ENCODE measurements around the gene CSPG4. TPM values are rescaled to one million over a fixed set of nuclear protein-coding genes. Genes with fewer than 3 reads are reported as not detected.
A peak's percentile ranks its signal among the peaks of the same experiment; 100 is the strongest.

The CSPG4 gene
- total and polyA plus RNA-seq, 9 of the 15 experiments (the other 6 are each of a cell fraction or from before 2014, with no cell fraction given): under 0.01 to 0.07 (median 0.04) TPM; not detected in 5

DNA sequence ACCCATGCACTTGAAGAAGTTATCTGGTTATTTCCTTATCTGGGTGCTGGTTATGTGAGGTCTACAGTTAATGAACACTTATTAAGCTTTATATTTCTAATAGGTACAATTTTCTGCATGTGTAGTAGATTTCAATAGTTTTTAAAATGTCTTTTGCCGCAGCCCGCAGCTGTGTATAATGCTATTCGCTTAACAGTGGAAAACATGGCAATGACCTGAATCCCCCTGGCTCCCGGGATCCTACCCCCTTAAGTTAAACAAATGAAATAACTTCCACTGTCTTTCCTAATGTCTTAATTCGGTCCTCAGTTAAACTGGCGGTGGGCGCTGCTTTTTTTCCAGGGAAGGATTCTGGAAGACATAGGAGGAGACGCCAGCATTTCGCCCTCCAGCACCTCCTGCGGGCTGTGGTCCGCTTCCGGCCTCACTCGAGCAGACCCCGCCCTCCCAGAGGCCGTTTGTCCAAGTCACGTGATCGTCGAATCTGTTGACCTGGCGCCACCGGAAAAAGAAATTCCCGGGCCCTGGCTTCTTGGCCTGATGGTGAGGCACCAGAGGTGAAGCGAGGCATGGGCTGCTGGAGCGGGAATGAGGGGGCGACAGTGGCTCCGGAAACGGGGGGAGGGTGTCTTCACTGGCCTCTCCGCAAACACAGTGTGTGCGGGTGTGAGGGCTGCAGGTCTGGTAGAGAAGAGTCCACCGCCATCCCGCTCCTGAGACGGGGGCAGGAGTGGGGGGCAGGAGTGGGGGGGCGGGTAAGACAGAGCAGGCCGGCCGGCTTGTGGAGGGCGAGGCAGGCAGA lies 45.6 kb upstream of the CSPG4 start (continued):
- TF ChIP-seq IRF9 (tag; IDR thresholded peaks at IDR 0.05) (no peak), TEAD4 (IDR thresholded peaks at IDR 0.05; ENCODE audit: low read length) (peak; percentile 25; the same call in 1 of the 2 replicates), TEAD4 (CRISPR knock-in tag; IDR thresholded peaks at IDR 0.05; ENCODE audit: borderline replicate concordance) (no peak), GATAD2A (IDR thresholded peaks at IDR 0.05) (no peak), RBM25 (IDR thresholded peaks at IDR 0.05; ENCODE audit: low read depth, low read length, severe bottlenecking) (no peak), MEF2A (IDR thresholded peaks at IDR 0.05; ENCODE audit: control insufficient read depth, low read depth, low read length) (no peak), HMBOX1 (IDR thresholded peaks at IDR 0.05) (no peak), ZNF174 (CRISPR knock-in tag; IDR thresholded peaks at IDR 0.05) (no peak), STAT5A (IDR thresholded peaks at IDR 0.05; ENCODE audit: borderline replicate concordance, low read length) (no peak), SMAD4 (CRISPR knock-in tag; conservative IDR thresholded peaks at IDR 0.05) (0 out of 2 replicates have a peak, but pooled peaks have one; percentile 14), RBBP5 (IDR thresholded peaks at IDR 0.05; ENCODE audit: borderline replicate concordance, insufficient read depth, low read length, poor library complexity, severe bottlenecking) (peak; percentile 59), PRDM10 (IDR thresholded peaks at IDR 0.05; ENCODE audit: partially characterized antibody) (no peak)
- TF ChIP-seq, protein P1, sequence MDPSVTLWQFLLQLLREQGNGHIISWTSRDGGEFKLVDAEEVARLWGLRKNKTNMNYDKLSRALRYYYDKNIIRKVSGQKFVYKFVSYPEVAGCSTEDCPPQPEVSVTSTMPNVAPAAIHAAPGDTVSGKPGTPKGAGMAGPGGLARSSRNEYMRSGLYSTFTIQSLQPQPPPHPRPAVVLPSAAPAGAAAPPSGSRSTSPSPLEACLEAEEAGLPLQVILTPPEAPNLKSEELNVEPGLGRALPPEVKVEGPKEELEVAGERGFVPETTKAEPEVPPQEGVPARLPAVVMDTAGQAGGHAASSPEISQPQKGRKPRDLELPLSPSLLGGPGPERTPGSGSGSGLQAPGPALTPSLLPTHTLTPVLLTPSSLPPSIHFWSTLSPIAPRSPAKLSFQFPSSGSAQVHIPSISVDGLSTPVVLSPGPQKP (CRISPR knock-in tag; IDR thresholded peaks at IDR 0.05): no peak
- TF ChIP-seq, protein P2, sequence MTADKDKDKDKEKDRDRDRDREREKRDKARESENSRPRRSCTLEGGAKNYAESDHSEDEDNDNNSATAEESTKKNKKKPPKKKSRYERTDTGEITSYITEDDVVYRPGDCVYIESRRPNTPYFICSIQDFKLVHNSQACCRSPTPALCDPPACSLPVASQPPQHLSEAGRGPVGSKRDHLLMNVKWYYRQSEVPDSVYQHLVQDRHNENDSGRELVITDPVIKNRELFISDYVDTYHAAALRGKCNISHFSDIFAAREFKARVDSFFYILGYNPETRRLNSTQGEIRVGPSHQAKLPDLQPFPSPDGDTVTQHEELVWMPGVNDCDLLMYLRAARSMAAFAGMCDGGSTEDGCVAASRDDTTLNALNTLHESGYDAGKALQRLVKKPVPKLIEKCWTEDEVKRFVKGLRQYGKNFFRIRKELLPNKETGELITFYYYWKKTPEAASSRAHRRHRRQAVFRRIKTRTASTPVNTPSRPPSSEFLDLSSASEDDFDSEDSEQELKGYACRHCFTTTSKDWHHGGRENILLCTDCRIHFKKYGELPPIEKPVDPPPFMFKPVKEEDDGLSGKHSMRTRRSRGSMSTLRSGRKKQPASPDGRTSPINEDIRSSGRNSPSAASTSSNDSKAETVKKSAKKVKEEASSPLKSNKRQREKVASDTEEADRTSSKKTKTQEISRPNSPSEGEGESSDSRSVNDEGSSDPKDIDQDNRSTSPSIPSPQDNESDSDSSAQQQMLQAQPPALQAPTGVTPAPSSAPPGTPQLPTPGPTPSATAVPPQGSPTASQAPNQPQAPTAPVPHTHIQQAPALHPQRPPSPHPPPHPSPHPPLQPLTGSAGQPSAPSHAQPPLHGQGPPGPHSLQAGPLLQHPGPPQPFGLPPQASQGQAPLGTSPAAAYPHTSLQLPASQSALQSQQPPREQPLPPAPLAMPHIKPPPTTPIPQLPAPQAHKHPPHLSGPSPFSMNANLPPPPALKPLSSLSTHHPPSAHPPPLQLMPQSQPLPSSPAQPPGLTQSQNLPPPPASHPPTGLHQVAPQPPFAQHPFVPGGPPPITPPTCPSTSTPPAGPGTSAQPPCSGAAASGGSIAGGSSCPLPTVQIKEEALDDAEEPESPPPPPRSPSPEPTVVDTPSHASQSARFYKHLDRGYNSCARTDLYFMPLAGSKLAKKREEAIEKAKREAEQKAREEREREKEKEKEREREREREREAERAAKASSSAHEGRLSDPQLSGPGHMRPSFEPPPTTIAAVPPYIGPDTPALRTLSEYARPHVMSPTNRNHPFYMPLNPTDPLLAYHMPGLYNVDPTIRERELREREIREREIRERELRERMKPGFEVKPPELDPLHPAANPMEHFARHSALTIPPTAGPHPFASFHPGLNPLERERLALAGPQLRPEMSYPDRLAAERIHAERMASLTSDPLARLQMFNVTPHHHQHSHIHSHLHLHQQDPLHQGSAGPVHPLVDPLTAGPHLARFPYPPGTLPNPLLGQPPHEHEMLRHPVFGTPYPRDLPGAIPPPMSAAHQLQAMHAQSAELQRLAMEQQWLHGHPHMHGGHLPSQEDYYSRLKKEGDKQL (CRISPR knock-in tag; IDR thresholded peaks at IDR 0.05; ENCODE audit: borderline replicate concordance): no peak
